SU-DHL-6 (cell line): Measurements from ENCODE around the gene FRZB.

Experiments used
- H2AFZ ChIP-seq: fragments of 200-600 bp; sonication (generic); 2 replicates; pipeline ENCODE4 v1.6.1; 2014; ENCODE audit warnings: low read depth, mild to moderate bottlenecking, moderate library complexity, mixed read lengths, antibody characterized with exemption, low read length; ENCODE audit not compliant: severe bottlenecking
- H3F3A ChIP-seq: fragments of 200-600 bp; shearing (Covaris generic); 2 replicates; pipeline ENCODE4 v1.6.0; 2016; ENCODE audit warnings: antibody characterized with exemption, mild to moderate bottlenecking; ENCODE audit not compliant: insufficient read depth
- H3K27ac ChIP-seq: fragments of 200-600 bp; sonication (generic); 2 replicates; pipeline ENCODE4 v1.5.1; 2016; ENCODE audit warnings: low read depth, mild to moderate bottlenecking, low read length, moderate library complexity, mixed read lengths
- H3K27me3 ChIP-seq: fragments of 200-600 bp; sonication (generic), shearing (Covaris generic); 2 replicates; pipeline ENCODE4 v1.6.0; 2014; ENCODE audit warnings: mild to moderate bottlenecking, low read length
- H3K36me3 ChIP-seq: fragments of 200-600 bp; sonication (generic); 2 replicates; pipeline ENCODE4 v1.6.1; 2014; ENCODE audit warnings: mild to moderate bottlenecking, low read length, mixed read lengths
- H3K4me2 ChIP-seq: fragments of 300-600, 200-600 bp; shearing (Covaris generic), sonication (generic); 2 replicates; pipeline ENCODE4 v1.6.0; 2014; ENCODE audit warnings: low read length, low read depth, mild to moderate bottlenecking; ENCODE audit not compliant: poor library complexity, severe bottlenecking
- H3K4me3 ChIP-seq: fragments of 200-600 bp; sonication (generic); 2 replicates; pipeline ENCODE4 v1.5.1; 2014; ENCODE audit warnings: antibody characterized with exemption, low read length, mild to moderate bottlenecking, mixed read lengths; ENCODE audit not compliant: insufficient read depth, poor library complexity, severe bottlenecking
- H3K79me2 ChIP-seq: fragments of 200-600 bp; sonication (generic); 2 replicates; pipeline ENCODE4 v1.6.1; 2014; ENCODE audit warnings: mild to moderate bottlenecking, low read length, moderate library complexity; ENCODE audit not compliant: insufficient read depth
- H3K9ac ChIP-seq: fragments of 200-600 bp; sonication (generic); 2 replicates; pipeline ENCODE4 v1.7.0; 2014; ENCODE audit warnings: mild to moderate bottlenecking, low read length
- H3K9me2 ChIP-seq: fragments of 200-600 bp; sonication (generic); replicated peaks from 2 replicates; pipeline ENCODE4 v1.6.1; 2014; ENCODE audit warnings: low read length; ENCODE audit not compliant: insufficient read depth
- H3K9me3 ChIP-seq: fragments of 200-600 bp; sonication (generic); 2 replicates; pipeline ENCODE4 v1.6.1; 2014; ENCODE audit warnings: low read length, mixed read lengths; ENCODE audit not compliant: insufficient read depth
- H4K20me1 ChIP-seq: fragments of 200-600 bp; sonication (generic); 2 replicates; pipeline ENCODE4 v1.6.1; 2014; ENCODE audit warnings: low read depth, mild to moderate bottlenecking, antibody characterized with exemption, low read length, moderate library complexity, mixed read lengths
- CTCF ChIP-seq: fragments of 200-600 bp; sonication (generic); IDR thresholded peaks from one replicate; pipeline ENCODE4 v1.5.1; 2017; ENCODE audit warnings: antibody characterized with exemption, mild to moderate bottlenecking, low read length, moderate library complexity; ENCODE audit not compliant: insufficient read depth, poor library complexity, severe bottlenecking
- EZH2phosphoT487 ChIP-seq: fragments of 200-600 bp; sonication (generic), shearing (Covaris generic); conservative IDR thresholded peaks from 2 replicates; pipeline ENCODE4 v1.6.1; 2018; ENCODE audit warnings: mild to moderate bottlenecking, antibody characterized with exemption, low read length, moderate library complexity, mixed read lengths

The FRZB gene

DNA sequence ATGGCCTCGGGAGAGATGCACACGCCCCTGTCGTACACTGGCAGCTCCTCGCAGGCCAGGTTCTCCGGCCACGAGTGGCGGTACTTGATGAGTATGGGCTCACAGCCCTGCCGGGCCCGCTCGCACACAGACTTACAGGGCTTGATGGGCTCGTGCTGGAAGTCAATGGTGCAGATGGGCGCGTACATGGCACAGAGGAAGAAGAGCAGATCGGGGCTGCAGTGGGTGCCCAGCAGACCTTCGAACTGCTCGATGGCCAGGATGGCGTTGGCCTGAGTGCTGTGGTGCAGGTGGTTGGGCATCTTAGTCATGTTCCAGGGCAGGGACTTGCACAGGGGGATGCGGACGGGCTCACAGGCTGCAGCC lies 359 bp downstream of the FRZB start:
- no peaks in the 10 kb centered on the region for H4K20me1 ChIP-seq
- no peaks in the 10 kb centered on the region for H3K9me2 ChIP-seq
- no peaks in the 10 kb centered on the region for H3K27me3 ChIP-seq
- H3K4me2 ChIP-seq: no peak overlapping the region
- H3K27ac ChIP-seq: no peak overlapping the region
- H3K36me3 ChIP-seq: no peaks in the 10 kb centered on the region
- H3K9ac ChIP-seq: no peak overlapping the region
- H3K4me3 ChIP-seq: no peak overlapping the region
- H3F3A ChIP-seq: no peaks in the 10 kb centered on the region
- no peak overlapping the region for H2AFZ ChIP-seq
- H3K9me3 ChIP-seq: no peaks in the 10 kb centered on the region
- no peaks in the 10 kb centered on the region for H3K79me2 ChIP-seq
- TF ChIP-seq EZH2phosphoT487 (no peak), CTCF (no peak)

GRCh38 chr2:182864949-182865570 lies 1.4 kb downstream of the FRZB start:
- no peaks in the 10 kb centered on the region for H3K36me3 ChIP-seq
- no peak overlapping the region for H3K9ac ChIP-seq
- TF ChIP-seq CTCF (no peak), EZH2phosphoT487 (no peak)
- H4K20me1 ChIP-seq: no peaks in the 10 kb centered on the region
- H3K27me3 ChIP-seq: no peaks in the 10 kb centered on the region
- no peak overlapping the region for H3K4me2 ChIP-seq
- no peak overlapping the region for H2AFZ ChIP-seq
- H3K27ac ChIP-seq: no peak overlapping the region
- H3K9me2 ChIP-seq: no peaks in the 10 kb centered on the region
- no peak overlapping the region for H3K4me3 ChIP-seq
- H3F3A ChIP-seq: no peaks in the 10 kb centered on the region
- H3K79me2 ChIP-seq: no peaks in the 10 kb centered on the region
- H3K9me3 ChIP-seq: no peaks in the 10 kb centered on the region

GRCh38 chr2:182863642-182864041 lies 2.8 kb downstream of the FRZB start:
- Histone ChIP-seq H3F3A (no peaks in the 10 kb centered on the region), H3K4me3 (no peak overlapping the region), H3K9me3 (no peaks in the 10 kb centered on the region), H3K79me2 (no peaks in the 10 kb centered on the region), H3K27me3 (no peaks in the 10 kb centered on the region), H4K20me1 (no peaks in the 10 kb centered on the region), H3K27ac (no peak overlapping the region), H3K9ac (no peak overlapping the region), H3K36me3 (no peaks in the 10 kb centered on the region), H2AFZ (no peak overlapping the region), H3K4me2 (no peak overlapping the region), H3K9me2 (no peaks in the 10 kb centered on the region)
- TF ChIP-seq CTCF (no peak), EZH2phosphoT487 (no peak)
